Epithelial cell of proximal tubule (primary cell): ENCODE measurements around the gene SF3B4. TPM values are rescaled to one million over a fixed set of nuclear protein-coding genes. Genes with fewer than 3 reads are reported as not detected.
"Not testable (repeated sequence)": the region's sequence is repeated elsewhere in the genome, so short reads cannot be mapped to it uniquely, and the experiment has no call there.

Experiments
- DNase-seq: peaks from one replicate; pipeline ENCODE4 v3.0.0-alpha.2; 2011; ENCODE audit warnings: low read depth
- H3K4me3 ChIP-seq: 2 replicates; pipeline ENCODE4 v1.5.1; 2011; ENCODE audit warnings: low read depth, mild to moderate bottlenecking, low read length
- total RNA-seq: library from RNA; depleted of rRNA; stranded (reverse); fragments of >200 nt; gene quantifications from 2 replicates; pipeline ENCODE4 v1.2.3, GENCODE V29; 2015
- TF ChIP-seq, protein P1 (sequence below): conservative IDR thresholded peaks from 2 replicates; pipeline ENCODE4 v1.5.1; 2012; ENCODE audit warnings: low read depth, mild to moderate bottlenecking, low read length

The SF3B4 gene
- total RNA-seq, 1 donor from 2014 or later = 7.7 TPM

DNA sequence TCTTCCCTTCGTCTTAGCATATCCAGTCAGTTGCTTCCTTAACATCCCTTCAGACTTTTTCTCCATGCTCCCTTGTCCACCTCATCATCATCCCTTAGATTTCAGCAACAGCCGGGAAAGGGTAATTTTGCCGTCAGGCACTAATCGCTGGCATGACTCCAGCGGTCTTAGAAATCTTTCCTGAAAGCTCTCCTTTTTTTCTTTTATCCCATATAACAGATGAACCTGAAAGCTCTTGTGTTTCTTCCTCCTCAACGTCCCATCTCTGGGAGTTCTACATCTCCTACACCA, 38.7 kb downstream of the SF3B4 start:
- peak overlapping the region; percentile 65 for H3K4me3 ChIP-seq
- no peak for DNase-seq
- TF ChIP-seq, protein P1, sequence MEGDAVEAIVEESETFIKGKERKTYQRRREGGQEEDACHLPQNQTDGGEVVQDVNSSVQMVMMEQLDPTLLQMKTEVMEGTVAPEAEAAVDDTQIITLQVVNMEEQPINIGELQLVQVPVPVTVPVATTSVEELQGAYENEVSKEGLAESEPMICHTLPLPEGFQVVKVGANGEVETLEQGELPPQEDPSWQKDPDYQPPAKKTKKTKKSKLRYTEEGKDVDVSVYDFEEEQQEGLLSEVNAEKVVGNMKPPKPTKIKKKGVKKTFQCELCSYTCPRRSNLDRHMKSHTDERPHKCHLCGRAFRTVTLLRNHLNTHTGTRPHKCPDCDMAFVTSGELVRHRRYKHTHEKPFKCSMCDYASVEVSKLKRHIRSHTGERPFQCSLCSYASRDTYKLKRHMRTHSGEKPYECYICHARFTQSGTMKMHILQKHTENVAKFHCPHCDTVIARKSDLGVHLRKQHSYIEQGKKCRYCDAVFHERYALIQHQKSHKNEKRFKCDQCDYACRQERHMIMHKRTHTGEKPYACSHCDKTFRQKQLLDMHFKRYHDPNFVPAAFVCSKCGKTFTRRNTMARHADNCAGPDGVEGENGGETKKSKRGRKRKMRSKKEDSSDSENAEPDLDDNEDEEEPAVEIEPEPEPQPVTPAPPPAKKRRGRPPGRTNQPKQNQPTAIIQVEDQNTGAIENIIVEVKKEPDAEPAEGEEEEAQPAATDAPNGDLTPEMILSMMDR = no peak

DNA sequence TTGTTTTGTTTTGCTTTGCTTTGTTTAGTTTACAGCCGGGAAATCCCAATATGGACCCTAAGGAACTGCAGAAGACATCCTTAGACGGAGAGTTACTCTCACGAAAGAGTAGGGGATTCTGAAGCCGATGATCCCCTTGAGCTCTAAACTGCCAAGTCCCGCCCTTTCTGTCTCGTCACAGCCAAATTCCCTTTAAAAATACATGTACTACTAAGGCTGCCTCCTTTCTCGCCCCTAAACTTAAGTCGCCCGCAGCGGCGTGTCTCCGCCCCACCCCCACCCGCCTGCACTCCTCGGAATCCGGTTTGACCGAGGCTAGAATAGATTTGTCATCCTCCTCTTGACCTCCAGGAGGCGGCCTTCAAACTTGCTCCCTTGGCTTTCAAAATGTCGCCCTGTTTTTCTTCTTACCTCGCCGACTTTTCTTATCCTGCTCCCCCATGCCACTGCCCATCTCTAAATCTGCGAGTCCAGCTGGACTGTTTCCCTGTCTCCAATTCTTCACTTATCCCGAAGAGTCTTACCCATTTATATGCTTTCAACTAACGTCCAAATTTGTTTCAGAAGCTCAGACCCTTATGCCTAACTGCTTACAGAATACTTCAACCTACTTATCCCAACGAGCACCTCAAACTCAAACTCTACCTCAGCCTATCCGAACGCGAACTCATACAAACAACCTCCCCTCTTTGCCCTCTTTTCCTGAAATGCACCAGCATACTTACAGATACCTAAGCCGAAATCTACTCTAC, 39.2 kb downstream of the SF3B4 start:
- TF ChIP-seq, protein P1 = peak; percentile 70
- no peak for DNase-seq
- peak overlapping the region; percentile 65 for H3K4me3 ChIP-seq

DNA sequence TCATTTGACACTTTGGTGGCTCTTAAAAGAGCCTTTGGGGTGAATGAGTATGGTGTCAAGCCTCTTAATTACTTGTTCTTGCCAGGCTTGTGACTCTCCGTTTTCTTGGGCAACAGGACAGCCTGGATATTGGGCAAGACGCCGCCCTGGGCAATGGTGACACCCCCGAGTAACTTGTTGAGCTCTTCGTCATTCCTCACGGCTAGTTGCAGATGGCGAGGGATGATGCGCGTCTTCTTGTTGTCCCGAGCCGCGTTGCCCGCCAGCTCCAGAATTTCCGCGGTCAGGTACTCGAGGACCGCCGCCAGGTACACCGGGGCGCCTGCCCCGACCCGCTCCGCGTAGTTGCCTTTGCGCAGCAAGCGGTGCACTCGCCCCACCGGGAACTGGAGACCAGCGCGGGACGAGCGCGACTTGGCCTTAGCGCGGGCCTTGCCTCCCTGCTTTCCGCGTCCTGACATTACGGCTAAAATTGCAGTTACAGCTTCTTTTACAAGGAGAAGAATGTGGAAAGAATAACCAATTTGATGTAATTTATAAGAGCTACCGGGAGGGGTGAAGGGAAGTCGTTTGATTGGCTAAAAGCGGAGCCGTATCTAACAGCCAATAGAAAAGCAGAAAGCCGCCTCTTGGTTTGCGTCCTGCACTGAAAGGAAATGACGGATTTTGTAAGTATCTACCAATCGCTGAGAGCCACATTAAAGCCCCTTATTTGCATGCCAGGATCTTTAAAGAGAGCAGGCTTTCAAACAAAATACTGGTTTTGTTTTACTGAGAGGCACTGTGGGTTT, 40.0 kb downstream of the SF3B4 start:
- TF ChIP-seq, protein P1 = no peak
- peak overlapping the region; percentile 65 for H3K4me3 ChIP-seq
- peak; percentile 97 for DNase-seq

DNA sequence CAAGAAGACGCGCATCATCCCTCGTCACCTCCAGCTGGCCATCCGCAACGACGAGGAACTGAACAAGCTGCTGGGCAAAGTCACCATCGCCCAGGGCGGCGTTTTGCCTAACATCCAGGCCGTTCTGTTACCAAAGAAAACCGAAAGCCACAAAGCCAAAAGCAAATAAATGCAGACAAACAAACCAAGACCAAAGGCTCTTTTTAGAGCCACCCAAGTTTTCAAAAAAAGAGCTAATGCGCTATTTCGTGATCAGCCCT, 40.5 kb downstream of the SF3B4 start:
- not testable (repeated sequence) for DNase-seq

DNA sequence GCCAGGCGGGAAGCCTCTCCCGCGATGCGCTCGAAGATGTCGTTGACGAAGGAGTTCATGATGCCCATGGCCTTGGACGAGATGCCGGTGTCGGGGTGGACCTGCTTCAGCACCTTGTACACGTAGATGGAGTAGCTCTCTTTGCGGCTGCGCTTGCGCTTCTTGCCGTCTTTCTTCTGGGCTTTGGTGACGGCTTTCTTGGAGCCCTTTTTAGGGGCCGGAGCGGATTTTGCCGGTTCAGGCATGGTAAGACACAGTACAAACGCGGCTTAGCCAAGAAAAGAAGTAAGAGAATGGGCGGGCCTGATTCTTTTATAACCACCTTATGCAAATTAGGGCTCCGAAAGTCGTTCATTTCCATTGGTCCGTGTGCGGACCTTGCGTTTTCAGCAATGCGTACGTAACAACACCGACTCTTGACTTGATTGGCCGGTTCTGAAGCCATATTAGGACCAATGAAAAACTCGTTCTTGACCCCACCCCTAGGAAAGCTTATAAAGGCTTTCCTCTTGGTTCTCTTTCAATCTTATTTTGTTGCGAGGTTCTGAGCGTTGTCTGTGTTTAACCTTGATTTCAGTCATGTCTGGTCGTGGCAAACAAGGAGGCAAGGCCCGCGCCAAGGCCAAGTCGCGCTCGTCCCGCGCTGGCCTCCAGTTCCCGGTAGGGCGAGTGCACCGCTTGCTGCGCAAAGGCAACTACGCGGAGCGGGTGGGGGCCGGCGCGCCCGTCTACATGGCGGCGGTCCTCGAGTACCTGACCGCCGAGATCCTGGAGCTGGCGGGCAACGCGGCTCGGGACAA, 41.0 kb downstream of the SF3B4 start:
- H3K4me3 ChIP-seq = peak overlapping the region; percentile 70
- TF ChIP-seq, protein P1 = no peak
- peak; percentile 99 for DNase-seq

More for the DNA sequence above, 40.5 kb downstream of the SF3B4 start:
- H3K4me3 ChIP-seq = peak overlapping the region; percentile 65

DNA sequence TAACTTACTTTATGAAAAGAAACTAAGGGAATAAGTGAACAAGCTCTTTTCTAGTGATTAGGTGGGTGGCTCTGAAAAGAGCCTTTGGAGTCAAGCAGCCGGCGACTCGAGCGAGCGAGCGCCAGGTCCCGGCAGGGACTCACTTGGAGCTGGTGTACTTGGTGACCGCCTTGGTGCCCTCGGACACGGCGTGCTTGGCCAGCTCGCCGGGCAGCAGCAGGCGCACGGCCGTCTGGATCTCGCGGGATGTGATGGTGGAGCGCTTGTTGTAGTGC, 41.5 kb downstream of the SF3B4 start:
- not testable (repeated sequence) for DNase-seq
- H3K4me3 ChIP-seq = peak overlapping the region; percentile 70

DNA sequence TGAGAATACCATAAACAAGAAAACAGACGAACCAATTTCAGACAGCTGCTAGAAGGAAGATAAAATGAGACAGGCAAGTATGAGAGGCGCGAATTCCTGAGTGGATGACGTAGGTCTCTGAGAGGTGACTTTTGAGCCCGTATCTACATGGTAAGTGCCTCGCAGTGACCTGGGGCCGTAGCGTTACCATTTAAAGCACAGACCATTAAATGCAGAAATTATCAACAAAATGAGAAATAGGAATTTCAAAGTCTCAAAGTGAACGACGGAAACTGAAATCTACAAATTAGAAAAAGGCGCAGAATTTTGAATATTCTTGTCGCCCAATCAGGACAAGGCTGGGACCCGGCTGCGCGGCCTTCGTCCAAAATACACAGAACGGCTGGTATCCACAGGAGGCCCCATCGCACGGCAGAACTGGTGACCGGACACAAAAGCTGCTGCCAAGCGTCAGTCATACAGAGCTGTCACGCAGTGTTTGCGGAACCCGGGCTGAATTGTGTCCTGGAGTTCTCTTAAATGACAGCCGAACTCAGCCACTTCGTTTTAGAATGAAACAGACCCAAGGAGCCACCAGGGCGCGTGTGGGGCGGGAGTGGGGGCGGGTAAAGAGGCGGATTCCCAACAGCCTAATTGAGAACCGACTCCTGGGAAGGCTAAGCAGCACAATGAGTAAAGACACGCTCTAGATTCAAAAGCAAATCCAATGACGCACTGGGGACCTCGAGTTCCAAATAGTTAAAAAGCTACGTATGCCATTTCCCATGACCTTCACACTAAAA, 42.1 kb downstream of the SF3B4 start:
- peak overlapping the region; percentile 70 for H3K4me3 ChIP-seq
- no peak for DNase-seq
- TF ChIP-seq, protein P1 = peak; percentile 19
